DND-41 (cell line): Measurements from ENCODE around the gene VLDLR.

Experiments
- ATAC-seq: fragments of 200-7000 bp; cut with Tn5 transposase; 3 replicates; pipeline ENCODE4 v1.9.1; 2021; ENCODE audit warnings: low read depth; ENCODE audit not compliant: insufficient read depth
- DNase-seq: peaks from one replicate; pipeline ENCODE4 v3.0.0-alpha.2; 2020
- H2AFZ ChIP-seq: 2 replicates; pipeline ENCODE4 v1.6.0; 2012; ENCODE audit warnings: low read depth, low read length
- H3K27ac ChIP-seq: 2 replicates; pipeline ENCODE4 v1.5.1; 2012; ENCODE audit warnings: low read length, inconsistent platforms
- H3K27me3 ChIP-seq: fragments of 200-600 bp; sonication (generic); 2 replicates; pipeline ENCODE4 v1.6.0; 2012; ENCODE audit warnings: low read length, mild to moderate bottlenecking, inconsistent platforms; ENCODE audit not compliant: insufficient read depth, poor library complexity
- H3K36me3 ChIP-seq: 2 replicates; pipeline ENCODE4 v1.5.1; 2012; ENCODE audit warnings: low read length, inconsistent platforms; ENCODE audit not compliant: insufficient read depth
- H3K4me1 ChIP-seq: 2 replicates; pipeline ENCODE4 v1.5.1; 2012; ENCODE audit warnings: mild to moderate bottlenecking, low read length; ENCODE audit not compliant: insufficient read depth
- H3K4me2 ChIP-seq: 2 replicates; pipeline ENCODE4 v1.6.0; 2012; ENCODE audit warnings: mild to moderate bottlenecking, moderate library complexity, low read length, inconsistent platforms; ENCODE audit not compliant: insufficient read depth
- H3K4me3 ChIP-seq, 2 experiments: fragments of 200-600 bp in 1 of 2; shearing (Covaris generic) in 1 of 2; 2 replicates each; pipeline ENCODE4 v1.5.1; 2012 to 2016; ENCODE audit warnings: inconsistent platforms in 2 of 2, low read length in 2 of 2, mild to moderate bottlenecking in 2 of 2, low read depth in 1 of 2, moderate library complexity in 1 of 2
- H3K79me2 ChIP-seq: 2 replicates; pipeline ENCODE4 v1.6.0; 2012; ENCODE audit warnings: low read length, inconsistent platforms; ENCODE audit not compliant: insufficient read depth
- H3K9ac ChIP-seq: 2 replicates; pipeline ENCODE4 v1.6.0; 2012; ENCODE audit warnings: low read depth, mild to moderate bottlenecking, inconsistent platforms, low read length, moderate library complexity
- H3K9me3 ChIP-seq: 2 replicates; pipeline ENCODE4 v1.5.1; 2012; ENCODE audit warnings: low read length, moderate library complexity, mild to moderate bottlenecking, inconsistent platforms; ENCODE audit not compliant: insufficient read depth, severe bottlenecking
- H4K20me1 ChIP-seq: 2 replicates; pipeline ENCODE4 v1.6.0; 2012; ENCODE audit warnings: low read length; ENCODE audit not compliant: insufficient read depth
- EZH2 ChIP-seq: IDR thresholded peaks from 3 replicates; pipeline ENCODE4 v1.6.1; 2012; ENCODE audit warnings: borderline replicate concordance, low read depth, mild to moderate bottlenecking, moderate library complexity, low read length, inconsistent platforms; ENCODE audit not compliant: severe bottlenecking
- TF ChIP-seq, protein P1 (sequence below): IDR thresholded peaks from 2 replicates; pipeline ENCODE4 v1.5.1; 2012; ENCODE audit warnings: borderline replicate concordance, low read length, moderate library complexity, mild to moderate bottlenecking; ENCODE audit not compliant: poor library complexity, severe bottlenecking; ENCODE audit errors: extremely low read depth

VLDLR gene

DNA sequence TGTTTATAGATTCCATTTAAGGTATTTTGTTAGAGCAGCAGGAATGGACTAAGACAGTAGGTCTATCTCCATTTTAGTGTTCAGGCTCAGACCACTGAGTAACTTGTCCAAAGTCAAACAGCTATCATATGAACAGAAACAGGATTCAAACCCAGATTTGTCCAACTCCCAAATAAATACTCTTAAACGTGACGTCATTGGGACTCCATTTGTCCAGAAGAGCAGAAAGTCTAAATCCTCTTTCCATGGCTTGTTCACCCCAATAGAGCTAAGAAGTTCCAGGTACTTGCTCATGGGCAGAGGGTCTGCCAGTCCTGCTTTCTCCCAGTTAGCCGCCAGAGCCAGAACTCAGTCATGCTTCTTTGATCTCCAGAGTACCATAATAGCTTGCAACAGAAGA is 16.3 kb upstream of the VLDLR start:
- no peak overlapping the region for H3K4me3 ChIP-seq
- no peaks in the 10 kb centered on the region for H3K4me1 ChIP-seq
- no peaks in the 10 kb centered on the region for H3K79me2 ChIP-seq
- no peak for TF ChIP-seq EZH2
- TF ChIP-seq, protein P1, sequence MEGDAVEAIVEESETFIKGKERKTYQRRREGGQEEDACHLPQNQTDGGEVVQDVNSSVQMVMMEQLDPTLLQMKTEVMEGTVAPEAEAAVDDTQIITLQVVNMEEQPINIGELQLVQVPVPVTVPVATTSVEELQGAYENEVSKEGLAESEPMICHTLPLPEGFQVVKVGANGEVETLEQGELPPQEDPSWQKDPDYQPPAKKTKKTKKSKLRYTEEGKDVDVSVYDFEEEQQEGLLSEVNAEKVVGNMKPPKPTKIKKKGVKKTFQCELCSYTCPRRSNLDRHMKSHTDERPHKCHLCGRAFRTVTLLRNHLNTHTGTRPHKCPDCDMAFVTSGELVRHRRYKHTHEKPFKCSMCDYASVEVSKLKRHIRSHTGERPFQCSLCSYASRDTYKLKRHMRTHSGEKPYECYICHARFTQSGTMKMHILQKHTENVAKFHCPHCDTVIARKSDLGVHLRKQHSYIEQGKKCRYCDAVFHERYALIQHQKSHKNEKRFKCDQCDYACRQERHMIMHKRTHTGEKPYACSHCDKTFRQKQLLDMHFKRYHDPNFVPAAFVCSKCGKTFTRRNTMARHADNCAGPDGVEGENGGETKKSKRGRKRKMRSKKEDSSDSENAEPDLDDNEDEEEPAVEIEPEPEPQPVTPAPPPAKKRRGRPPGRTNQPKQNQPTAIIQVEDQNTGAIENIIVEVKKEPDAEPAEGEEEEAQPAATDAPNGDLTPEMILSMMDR, result no peak
- no peak overlapping the region for H3K27ac ChIP-seq
- no peaks in the 10 kb centered on the region for H3K27me3 ChIP-seq
- H4K20me1 ChIP-seq, result no peaks in the 10 kb centered on the region
- no peak overlapping the region for H2AFZ ChIP-seq
- DNase-seq (no peak), ATAC-seq (no peak)
- H3K36me3 ChIP-seq, result no peaks in the 10 kb centered on the region
- no peak overlapping the region for H3K9ac ChIP-seq
- no peaks in the 10 kb centered on the region for H3K9me3 ChIP-seq
- no peak overlapping the region for H3K4me2 ChIP-seq

DNA sequence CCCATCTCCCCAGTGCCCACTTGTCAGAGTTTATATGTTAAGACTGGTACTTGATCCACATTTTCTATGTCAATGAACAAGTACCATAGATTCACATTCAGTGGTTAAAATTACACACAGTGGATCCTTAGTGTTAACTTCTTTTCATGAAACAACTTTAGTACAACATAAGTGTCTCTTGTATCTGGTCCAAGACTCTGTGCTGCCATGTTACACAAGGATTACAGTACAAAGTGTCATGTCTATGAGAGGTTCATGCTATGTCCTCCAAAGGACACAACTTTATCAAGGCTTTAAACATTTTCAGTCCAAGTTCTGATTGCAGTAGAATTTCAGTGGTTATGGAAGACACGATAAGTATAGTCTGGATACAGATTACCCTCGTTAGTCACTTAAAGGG is 13.3 kb upstream of the VLDLR start:
- Histone ChIP-seq H3K27ac (no peak overlapping the region), H3K4me3 (no peak overlapping the region), H3K27me3 (no peaks in the 10 kb centered on the region), H4K20me1 (no peaks in the 10 kb centered on the region), H2AFZ (no peak overlapping the region), H3K36me3 (no peaks in the 10 kb centered on the region), H3K9ac (no peak overlapping the region), H3K4me2 (no peak overlapping the region), H3K9me3 (no peaks in the 10 kb centered on the region), H3K79me2 (no peaks in the 10 kb centered on the region), H3K4me1 (no peaks in the 10 kb centered on the region)
- DNase-seq (no peak), ATAC-seq (no peak)
- no peak for TF ChIP-seq EZH2
- TF ChIP-seq, protein P1, result no peak

DNA sequence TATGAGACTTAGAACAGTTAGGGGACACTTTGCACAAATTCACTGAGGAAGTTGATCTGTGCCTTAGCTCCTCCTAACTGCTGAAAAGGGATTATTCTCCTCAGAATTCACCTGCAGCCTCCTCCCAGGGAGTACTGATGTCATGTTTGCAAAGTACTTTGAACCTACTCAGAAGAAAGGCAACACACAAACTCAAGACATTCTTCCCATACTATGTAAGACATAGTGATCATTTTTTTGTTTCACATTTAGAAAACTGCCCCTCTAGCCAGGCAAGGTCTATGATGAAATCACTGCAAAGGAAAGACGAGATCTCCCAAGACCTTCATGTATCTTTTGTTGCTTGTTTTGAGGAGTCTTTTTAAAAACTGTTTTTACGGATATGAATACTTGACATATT is 10.6 kb upstream of the VLDLR start:
- Histone ChIP-seq H3K27ac (no peak overlapping the region), H3K79me2 (no peaks in the 10 kb centered on the region), H3K4me2 (no peak overlapping the region), H2AFZ (no peak overlapping the region), H3K36me3 (no peaks in the 10 kb centered on the region), H3K9me3 (no peaks in the 10 kb centered on the region), H3K4me3 (no peak overlapping the region), H3K27me3 (no peaks in the 10 kb centered on the region), H4K20me1 (no peaks in the 10 kb centered on the region), H3K4me1 (no peaks in the 10 kb centered on the region), H3K9ac (no peak overlapping the region)
- ATAC-seq (no peak), DNase-seq (no peak)
- no peak for TF ChIP-seq EZH2
- TF ChIP-seq, protein P1, result no peak

DNA sequence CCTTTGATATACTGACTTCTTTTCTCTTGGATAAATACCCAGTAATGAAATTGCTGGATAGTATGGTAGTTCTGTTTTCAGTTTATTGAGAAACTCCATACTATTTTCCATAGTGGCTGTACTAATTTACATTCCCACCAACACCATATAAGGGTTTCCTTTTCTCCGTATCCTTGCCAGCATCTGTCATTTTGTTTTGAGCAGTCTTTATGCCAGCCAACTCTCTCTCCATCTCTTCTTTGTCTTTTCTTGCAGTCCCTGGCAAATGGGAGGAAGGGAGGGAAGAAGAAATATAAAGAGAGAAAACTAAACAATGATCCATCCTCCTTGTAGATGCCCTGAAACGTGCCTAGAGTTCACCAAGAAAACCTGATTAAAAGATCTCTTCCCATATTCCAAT is 9.6 kb upstream of the VLDLR start:
- Histone ChIP-seq H3K4me1 (no peaks in the 10 kb centered on the region), H3K36me3 (no peaks in the 10 kb centered on the region), H3K9ac (no peak overlapping the region), H3K27ac (no peak overlapping the region), H3K27me3 (no peaks in the 10 kb centered on the region), H3K9me3 (no peaks in the 10 kb centered on the region), H4K20me1 (no peaks in the 10 kb centered on the region), H3K4me2 (no peak overlapping the region), H3K4me3 (no peak overlapping the region), H3K79me2 (no peaks in the 10 kb centered on the region), H2AFZ (no peak overlapping the region)
- TF ChIP-seq, protein P1, result no peak
- TF ChIP-seq EZH2, result no peak
- ATAC-seq (no peak), DNase-seq (no peak)
